Activated CD4-positive, alpha-beta memory T cell treated with anti-CD3 and anti-CD28 coated beads for 36 hours (primary cell): ENCODE data around the gene ZNF264. TPM values are rescaled to one million over a fixed set of nuclear protein-coding genes. Genes with fewer than 3 reads are reported as not detected.
"Not testable (repeated sequence)": the region's sequence is repeated elsewhere in the genome, so short reads cannot be mapped to it uniquely, and the experiment has no call there.

Experiments used
- CTCF ChIA-PET: fragments of 350-600 bp; sonication (Branson Sonifier 250); formaldehyde crosslinking; loops from one replicate; lab custom pipeline; 2021; ENCODE audit warnings: antibody characterized with exemption, inconsistent platforms; lab: Charles Lee
- POLR2A ChIA-PET: fragments of 350-600 bp; sonication (Branson Sonifier 250); formaldehyde crosslinking; loops from one replicate; lab custom pipeline; 2021; ENCODE audit warnings: antibody characterized with exemption; lab: Charles Lee
- DNase-seq: peaks from one replicate; pipeline ENCODE4 v3.0.0-alpha.2; 2020
- H3K27ac Mint-ChIP-seq: one replicate; pipeline ENCODE4 v1.8.0; 2021; ENCODE audit warnings: mixed read lengths
- H3K27me3 Mint-ChIP-seq: one replicate; pipeline ENCODE4 v1.8.0; 2021; ENCODE audit warnings: mixed read lengths
- H3K36me3 Mint-ChIP-seq: one replicate; pipeline ENCODE4 v1.8.0; 2021; ENCODE audit warnings: mixed read lengths
- H3K4me1 Mint-ChIP-seq: one replicate; pipeline ENCODE4 v1.8.0; 2021; ENCODE audit warnings: low read depth, mixed read lengths
- H3K4me3 Mint-ChIP-seq: one replicate; pipeline ENCODE4 v1.8.0; 2021; ENCODE audit warnings: mild to moderate bottlenecking, mixed read lengths
- H3K9me3 Mint-ChIP-seq: one replicate; pipeline ENCODE4 v1.8.0; 2021; ENCODE audit warnings: mixed read lengths
- intact Hi-C: fragments of 100-400 bp; cut with micrococcal nuclease; formaldehyde crosslinking; loops from one replicate; pipeline ENCODE4 v1.15.1; 2023
- total RNA-seq, 2 experiments: library from RNA; stranded (reverse); gene quantifications; one replicate each; pipeline ENCODE4 v1.2.3, GENCODE V29; 2021

Gene ZNF264
- 10 to 100 TPM; 18.9 to 20.4 TPM for total RNA-seq

DNA sequence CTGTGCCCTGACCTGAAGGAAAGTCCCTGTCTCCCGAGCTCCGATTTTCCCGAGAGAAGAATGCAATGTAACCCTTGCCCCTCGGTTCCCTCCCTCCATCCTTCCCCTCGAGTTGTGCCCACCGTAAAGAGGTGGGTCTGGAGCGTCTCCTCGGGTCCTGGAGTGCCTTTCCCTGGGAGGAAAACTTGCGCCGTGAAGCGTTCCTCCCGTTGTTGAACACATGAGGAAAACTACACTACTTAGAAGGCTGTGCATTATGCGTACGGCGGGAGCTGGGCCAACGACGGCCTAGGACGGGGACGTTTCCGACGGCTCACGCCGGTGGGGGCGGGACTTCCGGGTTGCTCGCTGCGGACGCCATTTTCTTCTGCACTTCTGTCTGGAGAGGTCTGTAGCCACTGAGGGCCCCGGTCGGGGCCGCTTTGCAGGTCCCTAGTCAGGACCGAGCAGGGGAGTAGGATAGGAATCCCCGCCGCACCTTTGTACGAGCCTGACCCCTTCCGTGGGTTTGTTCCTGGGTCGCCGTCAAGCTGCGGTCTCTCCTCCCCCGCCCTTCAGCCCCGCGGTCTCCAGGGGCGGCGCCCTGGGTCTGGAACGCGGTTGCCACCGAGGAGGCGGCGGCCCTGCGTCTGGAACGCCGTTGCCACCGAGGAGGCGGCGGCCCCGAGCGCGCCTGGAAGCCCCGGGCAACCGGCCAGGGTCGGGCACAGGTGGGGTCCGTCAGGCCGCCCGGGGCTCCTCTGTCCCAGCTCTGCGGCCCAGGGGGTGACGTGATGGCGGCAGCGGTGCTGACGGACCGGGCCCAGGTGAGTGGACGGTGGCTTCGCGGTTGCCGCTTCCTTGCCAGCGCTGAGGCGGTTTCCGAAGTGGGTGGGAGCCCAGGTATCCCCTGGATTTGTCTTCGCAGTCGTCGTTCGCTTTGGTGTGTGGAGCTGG lies at the start of gene ZNF264:
Gene ZNF264, plus strand, starts transcription at position 360 of the 936 bp plus-strand sequence. Its CDS starts 414 bp downstream, at position 774.
- peak within 1 kb of the TSS; percentile 85 for H3K27ac Mint-ChIP-seq
- peaks cover 28% of the 10 kb centered on the region for H3K9me3 Mint-ChIP-seq
- peak; percentile 92 for DNase-seq
- H3K4me3 Mint-ChIP-seq: peak within 1 kb of the TSS; percentile 85
- CTCF ChIA-PET: no interaction called here
- intact Hi-C loops: loop anchor here (1.0 to 5.0 kb wide), 3 partner anchors 49 to 296 kb away; partner anchors contain the start of genes ZNF419, ZNF460 and ZNF805
- POLR2A ChIA-PET: interaction anchor here (1.1 to 1.6 kb wide), 3 partner anchors 17 to 244 kb away, joined by 3 to 6 read pairs (median 3); partner anchors contain the start of genes ZNF749 and ZNF805
- H3K27me3 Mint-ChIP-seq: peaks cover 3% of the 10 kb centered on the region
- peaks cover 29% of the 10 kb centered on the region for H3K4me1 Mint-ChIP-seq
- H3K36me3 Mint-ChIP-seq: peaks cover 69% of the 10 kb centered on the region

DNA sequence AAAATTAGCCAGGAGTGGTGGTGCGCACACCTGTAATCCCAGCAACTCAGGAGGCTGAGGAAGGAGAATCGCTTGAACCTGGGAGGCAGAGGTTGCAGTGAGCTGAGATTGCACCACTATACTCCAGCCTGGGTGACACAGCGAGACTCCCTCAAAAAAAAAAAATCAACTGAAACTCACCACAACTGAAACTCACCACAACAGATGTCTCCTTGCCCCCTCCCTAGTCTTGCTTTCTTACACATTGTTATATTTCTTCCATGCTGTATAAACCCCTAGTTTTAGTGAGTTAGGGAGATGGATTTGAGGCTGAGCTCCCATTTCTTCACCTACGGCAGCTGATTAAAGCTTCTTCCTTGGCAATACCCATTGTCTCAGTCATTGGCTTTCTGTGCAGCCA lies 49.6 kb upstream of the ZNF264 start:
- DNase-seq: no peak
- no peak overlapping the region for H3K27ac Mint-ChIP-seq
- H3K9me3 Mint-ChIP-seq: peaks cover 35% of the 10 kb centered on the region
- no peak overlapping the region for H3K4me3 Mint-ChIP-seq
- ChIA-PET POLR2A (no interaction called here), CTCF (no interaction called here)
- peaks cover 7% of the 10 kb centered on the region for H3K36me3 Mint-ChIP-seq
- H3K4me1 Mint-ChIP-seq: no peaks in the 10 kb centered on the region
- H3K27me3 Mint-ChIP-seq: no peaks in the 10 kb centered on the region
- intact Hi-C loops: no loop called here

DNA sequence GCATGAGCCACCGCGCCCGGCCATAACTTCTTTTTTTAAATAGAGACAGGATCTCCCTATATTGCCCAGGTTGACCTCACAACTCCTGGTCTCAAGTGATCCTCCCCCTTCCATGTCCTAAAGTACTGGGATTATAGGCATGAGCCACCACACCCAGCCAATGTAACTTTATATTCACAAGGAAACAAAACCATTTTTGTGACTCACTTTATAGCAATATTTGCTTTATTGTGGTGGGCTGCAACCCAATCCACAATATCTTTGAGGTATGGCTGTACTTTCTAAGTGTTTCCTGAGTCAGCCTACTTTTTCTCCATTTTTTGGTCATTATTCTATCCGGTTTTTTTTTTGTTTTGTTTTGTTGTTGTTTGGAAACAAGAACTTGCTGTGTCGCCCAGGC lies 38.4 kb upstream of the ZNF264 start:
- intact Hi-C loops: no loop called here
- Mint-ChIP-seq H3K4me1 (no peaks in the 10 kb centered on the region), H3K27me3 (no peaks in the 10 kb centered on the region), H3K4me3 (no peak overlapping the region), H3K27ac (no peak overlapping the region), H3K9me3 (peaks cover 24% of the 10 kb centered on the region), H3K36me3 (peaks cover 4% of the 10 kb centered on the region)
- POLR2A ChIA-PET: no interaction called here
- no peak for DNase-seq
- CTCF ChIA-PET: no interaction called here

DNA sequence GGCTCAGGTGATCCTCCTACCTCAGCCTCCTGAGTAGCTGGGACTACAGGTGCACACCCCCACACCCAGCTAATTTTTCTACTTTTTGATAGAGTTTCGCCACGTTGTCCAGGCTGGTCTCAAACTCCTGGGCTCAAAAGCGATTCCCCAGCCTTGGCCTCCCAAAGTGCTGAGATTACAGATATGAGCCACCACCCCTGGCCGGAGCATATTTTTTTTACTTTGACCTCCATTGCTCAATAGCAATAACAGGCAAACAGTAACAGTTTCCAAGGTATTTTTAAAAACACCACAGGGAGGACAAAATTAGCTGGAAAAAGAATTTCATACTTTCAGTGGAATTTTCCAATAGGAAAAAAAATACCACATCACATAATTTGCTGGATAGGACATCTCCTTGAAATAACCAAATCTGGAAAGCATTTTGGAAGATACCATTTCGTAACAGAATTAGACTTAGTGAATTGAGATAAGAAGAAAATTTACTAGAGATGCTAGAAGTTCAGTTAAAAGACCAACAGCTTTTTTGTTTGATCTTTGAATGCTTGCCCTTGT lies 29.2 kb upstream of the ZNF264 start:
- Mint-ChIP-seq H3K27me3 (peaks cover 2% of the 10 kb centered on the region), H3K4me3 (no peak overlapping the region), H3K4me1 (no peaks in the 10 kb centered on the region), H3K9me3 (peaks cover 28% of the 10 kb centered on the region), H3K36me3 (no peaks in the 10 kb centered on the region), H3K27ac (no peak overlapping the region)
- no peak for DNase-seq
- ChIA-PET POLR2A (no interaction called here), CTCF (no interaction called here)
- intact Hi-C loops: no loop called here

DNA sequence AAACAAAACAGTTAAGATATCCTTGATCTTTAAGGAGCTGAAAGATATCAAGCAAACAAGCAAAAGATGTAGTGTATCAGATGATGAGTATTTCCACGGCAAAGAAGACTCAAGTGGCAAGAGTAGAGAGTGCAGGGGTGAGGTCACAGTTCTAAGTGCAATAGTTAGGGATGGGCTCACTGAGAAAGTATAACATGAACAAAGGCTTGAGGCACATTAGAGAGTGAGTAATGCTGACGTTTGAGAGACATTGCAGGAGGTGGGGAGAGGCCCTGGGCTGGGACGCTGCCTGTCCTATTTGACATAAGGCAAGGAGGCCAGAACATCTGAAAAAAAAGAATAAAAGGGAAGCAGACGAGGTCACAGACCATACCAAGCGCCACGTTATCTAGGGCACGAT lies 25.5 kb upstream of the ZNF264 start:
- Mint-ChIP-seq H3K9me3 (peaks cover 22% of the 10 kb centered on the region), H3K27ac (no peak overlapping the region), H3K4me3 (no peak overlapping the region), H3K4me1 (no peaks in the 10 kb centered on the region), H3K36me3 (no peaks in the 10 kb centered on the region), H3K27me3 (peaks cover 2% of the 10 kb centered on the region)
- ChIA-PET POLR2A (no interaction called here), CTCF (no interaction called here)
- no peak for DNase-seq
- intact Hi-C loops: no loop called here

DNA sequence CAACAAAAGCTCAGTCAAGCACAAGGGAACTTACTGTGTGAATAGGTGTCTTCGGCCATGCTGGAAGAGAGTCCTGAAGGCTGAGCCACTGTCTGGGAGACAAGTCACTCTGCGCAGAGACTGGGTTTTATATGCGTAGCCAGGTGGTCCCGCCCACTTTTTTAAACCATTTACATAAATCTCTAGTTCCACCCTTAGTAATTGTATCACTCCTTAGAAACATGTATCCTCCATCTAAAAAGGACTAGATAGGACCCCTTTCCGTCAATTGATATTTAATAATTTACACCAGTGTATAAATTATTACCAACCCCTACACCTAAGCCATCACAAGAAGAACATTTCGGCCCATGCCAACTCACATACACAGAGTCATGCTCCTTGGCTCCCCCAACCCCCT lies 23.9 kb upstream of the ZNF264 start, which contains the start of gene DUXA:
Gene DUXA, minus strand, starts transcription at position 101 of the 400 bp plus-strand sequence. Its CDS starts 42 bp downstream, at position 59.
- DNase-seq: no peak
- ChIA-PET POLR2A (no interaction called here), CTCF (no interaction called here)
- peaks cover 5% of the 10 kb centered on the region for H3K27me3 Mint-ChIP-seq
- peaks cover 27% of the 10 kb centered on the region for H3K9me3 Mint-ChIP-seq
- H3K4me3 Mint-ChIP-seq: no peak within 1 kb of the TSS
- no peak within 1 kb of the TSS for H3K27ac Mint-ChIP-seq
- peaks cover 7% of the 10 kb centered on the region for H3K36me3 Mint-ChIP-seq
- H3K4me1 Mint-ChIP-seq: peaks cover 7% of the 10 kb centered on the region
- intact Hi-C loops: no loop called here

DNA sequence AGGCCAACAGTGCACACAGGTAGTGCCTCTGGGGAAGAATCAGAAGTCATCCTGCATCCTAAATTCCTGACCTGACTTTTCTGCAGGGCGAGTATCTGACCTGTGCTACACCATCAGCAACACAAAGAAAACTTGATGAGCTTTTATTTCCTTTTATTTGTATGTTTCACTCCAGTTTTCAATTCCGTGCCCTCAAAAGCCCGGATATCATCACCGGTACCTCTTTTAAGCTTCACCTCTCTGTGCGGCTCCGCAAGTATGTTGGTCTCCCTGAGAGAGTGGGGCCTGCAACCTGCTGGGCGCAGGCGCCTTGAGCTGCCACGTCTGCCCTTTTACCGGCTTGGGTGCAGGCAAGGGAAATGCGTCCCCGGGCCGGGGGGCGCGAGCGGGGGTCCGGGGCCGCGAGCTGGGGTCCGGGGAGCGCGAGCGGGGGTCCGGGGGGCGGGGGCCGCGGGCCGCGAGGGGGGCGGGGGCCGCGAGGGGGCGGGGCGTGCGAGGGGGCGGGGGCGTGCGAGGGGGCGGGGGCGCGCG lies 19.7 kb upstream of the ZNF264 start:
- Mint-ChIP-seq H3K9me3 (peaks cover 35% of the 10 kb centered on the region), H3K4me3 (peak overlapping the region; percentile 51), H3K4me1 (peaks cover 12% of the 10 kb centered on the region), H3K27ac (no peak overlapping the region), H3K36me3 (peaks cover 18% of the 10 kb centered on the region), H3K27me3 (peaks cover 5% of the 10 kb centered on the region)
- intact Hi-C loops: no loop called here
- ChIA-PET CTCF (no interaction called here), POLR2A (no interaction called here)
- peak; percentile 35 for DNase-seq

DNA sequence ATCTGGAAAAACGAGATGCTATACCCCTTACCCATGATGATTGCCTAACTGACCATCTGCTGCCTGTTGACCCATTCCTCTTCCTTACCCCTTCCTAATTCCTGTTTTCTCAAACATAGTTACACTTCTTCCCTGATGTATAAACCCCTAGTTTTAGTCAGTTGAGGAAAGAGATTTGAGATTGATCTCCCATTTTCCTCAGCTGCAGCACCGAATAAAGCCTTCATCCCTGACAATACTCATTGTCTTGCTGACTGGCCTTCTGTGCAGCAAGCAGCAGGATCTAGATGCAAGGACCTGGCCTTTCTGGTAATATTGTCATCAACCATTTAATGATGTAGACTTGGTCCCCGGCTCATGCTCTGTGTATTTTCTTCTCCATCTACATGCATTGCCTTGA lies 999 bp upstream of the ZNF264 start:
- ChIA-PET CTCF (no interaction called here), POLR2A (interaction anchor here (1.6 kb wide), 1 partner anchor 50 kb away, joined by 6 read pairs; the partner anchor contains the start of gene ZNF805)
- Mint-ChIP-seq H3K4me1 (peaks cover 29% of the 10 kb centered on the region), H3K27ac (no peak overlapping the region), H3K27me3 (peaks cover 5% of the 10 kb centered on the region), H3K4me3 (peak overlapping the region; percentile 85), H3K9me3 (peaks cover 27% of the 10 kb centered on the region), H3K36me3 (peaks cover 58% of the 10 kb centered on the region)
- DNase-seq: no peak
- intact Hi-C loops: loop anchor here (5.0 kb wide), 2 partner anchors 92 to 297 kb away; partner anchors contain the start of genes ZNF419 and ZNF460

DNA sequence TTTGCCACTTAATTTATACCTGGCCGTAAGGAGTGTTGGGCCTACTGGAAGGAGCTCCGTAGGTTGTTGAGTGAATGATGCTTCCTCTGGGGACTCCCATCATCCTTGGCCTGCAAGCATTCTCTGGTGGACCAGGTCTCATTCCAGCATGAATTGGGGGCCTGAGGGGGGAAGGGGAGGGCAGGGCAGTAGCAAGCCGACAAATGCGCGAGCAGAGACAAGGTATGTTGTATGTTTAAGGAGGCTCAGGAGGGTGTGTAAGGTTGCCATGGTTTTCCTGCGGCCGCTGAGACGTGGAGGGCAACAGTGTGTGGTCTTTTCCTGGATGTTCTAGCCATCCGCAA lies 749 bp downstream of the ZNF264 start:
- peak overlapping the region; percentile 85 for H3K4me3 Mint-ChIP-seq
- H3K27ac Mint-ChIP-seq: peak overlapping the region; percentile 82
- POLR2A ChIA-PET: interaction anchor here (1.1 to 1.5 kb wide), 2 partner anchors 18 to 243 kb away, joined by 3 read pairs; partner anchors contain the start of gene ZNF749
- intact Hi-C loops: loop anchor here (5.0 kb wide), 2 partner anchors 90 to 295 kb away; partner anchors contain the start of genes ZNF419 and ZNF460
- CTCF ChIA-PET: no interaction called here
- H3K27me3 Mint-ChIP-seq: peaks cover 3% of the 10 kb centered on the region
- peaks cover 75% of the 10 kb centered on the region for H3K36me3 Mint-ChIP-seq
- peaks cover 33% of the 10 kb centered on the region for H3K9me3 Mint-ChIP-seq
- H3K4me1 Mint-ChIP-seq: peaks cover 29% of the 10 kb centered on the region
- no peak for DNase-seq

DNA sequence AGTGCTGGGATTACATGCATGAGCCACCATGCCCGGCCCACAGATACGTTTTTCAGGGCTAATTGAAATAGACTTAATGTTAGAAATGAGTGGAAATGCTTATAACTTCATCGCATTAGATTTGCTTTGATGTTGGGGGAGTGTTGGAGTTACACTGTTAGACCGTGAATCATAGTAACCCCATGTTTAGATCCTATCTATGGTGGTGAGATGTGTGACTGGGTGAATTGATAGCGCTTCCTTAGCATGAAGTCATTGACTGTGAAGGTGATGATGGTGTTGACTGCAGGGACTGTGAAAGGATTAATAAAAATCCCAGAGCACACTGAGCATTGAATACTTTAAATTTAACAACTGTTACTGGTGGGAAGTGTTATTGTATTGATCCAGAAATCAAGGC lies 1.7 kb downstream of the ZNF264 start:
- DNase-seq: no peak
- H3K4me3 Mint-ChIP-seq: peak overlapping the region; percentile 85
- ChIA-PET CTCF (no interaction called here), POLR2A (no interaction called here)
- peaks cover 31% of the 10 kb centered on the region for H3K9me3 Mint-ChIP-seq
- H3K27ac Mint-ChIP-seq: no peak overlapping the region
- peaks cover 29% of the 10 kb centered on the region for H3K4me1 Mint-ChIP-seq
- intact Hi-C loops: loop anchor here (5.0 kb wide), 2 partner anchors 89 to 294 kb away; partner anchors contain the start of genes ZNF419 and ZNF460
- peaks cover 80% of the 10 kb centered on the region for H3K36me3 Mint-ChIP-seq
- no peaks in the 10 kb centered on the region for H3K27me3 Mint-ChIP-seq

DNA sequence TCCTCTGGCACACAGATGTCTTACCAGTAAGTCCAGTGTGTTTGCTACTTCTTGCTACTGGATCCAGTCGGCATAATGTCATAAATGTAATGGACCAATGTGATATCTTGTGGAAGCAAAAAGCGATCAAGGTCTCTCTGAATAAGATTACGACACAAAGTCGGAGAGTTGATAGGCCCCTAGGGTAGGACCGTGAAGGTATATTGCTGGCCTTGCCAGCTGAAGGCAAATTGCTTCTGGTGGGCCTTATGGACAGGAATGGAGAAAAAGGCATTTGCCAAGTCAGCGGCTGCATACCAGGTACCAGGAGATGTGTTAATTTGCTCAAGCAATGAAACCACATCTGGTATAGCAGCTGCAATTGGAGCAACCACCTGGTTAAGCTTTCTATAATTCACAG lies 6.6 kb downstream of the ZNF264 start:
- H3K27ac Mint-ChIP-seq, POLR2A ChIA-PET, CTCF ChIA-PET, H3K27me3 Mint-ChIP-seq, DNase-seq, H3K4me3 Mint-ChIP-seq, intact Hi-C loops: not testable (repeated sequence)
- Mint-ChIP-seq H3K4me1 (peaks cover 15% of the 10 kb centered on the region), H3K9me3 (peaks cover 21% of the 10 kb centered on the region), H3K36me3 (peaks cover 95% of the 10 kb centered on the region)

DNA sequence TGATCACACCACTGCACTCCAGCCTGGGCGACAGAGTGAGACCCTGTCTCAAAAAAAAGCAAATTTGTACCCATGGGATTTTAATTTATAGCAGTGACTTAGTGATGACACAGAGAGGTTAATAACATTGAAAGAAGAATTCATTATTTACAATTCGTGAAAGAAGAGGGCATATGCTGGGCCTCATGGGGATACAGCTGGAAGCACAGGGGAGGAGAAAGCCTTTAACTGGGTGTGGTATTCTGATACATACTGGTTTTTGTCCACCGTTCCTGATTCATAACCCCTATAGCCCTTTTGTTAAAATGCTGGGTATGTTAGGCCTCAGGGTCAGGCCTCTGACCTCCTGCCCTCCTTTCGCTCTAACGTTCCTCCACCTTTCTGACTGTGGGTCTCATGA lies 10.9 kb downstream of the ZNF264 start:
- Mint-ChIP-seq H3K9me3 (peaks cover 44% of the 10 kb centered on the region), H3K4me1 (peaks cover 7% of the 10 kb centered on the region), H3K27ac (no peak overlapping the region), H3K4me3 (no peak overlapping the region), H3K36me3 (peaks cover 88% of the 10 kb centered on the region), H3K27me3 (no peaks in the 10 kb centered on the region)
- DNase-seq: no peak
- intact Hi-C loops: no loop called here
- ChIA-PET POLR2A (no interaction called here), CTCF (no interaction called here)
